D721Med (cell line): ENCODE measurements around the gene SHROOM3.

ENCODE experiments used
- DNase-seq: peaks from one replicate; pipeline ENCODE4 v3.0.0; 2011; ENCODE audit warnings: low spot score; ENCODE audit not compliant: insufficient read length
- FAIRE-seq: peaks from 2 replicates; lab custom pipeline; 2011; peaks lifted over from hg19 to GRCh38; lab: Jason Lieb, UNC
- TF ChIP-seq, protein P1 (sequence below): IDR thresholded peaks from 2 replicates; pipeline ENCODE4 v1.5.1; 2012; ENCODE audit warnings: mild to moderate bottlenecking, control low read depth; ENCODE audit not compliant: insufficient read depth; ENCODE audit errors: missing control alignments

Gene SHROOM3

DNA sequence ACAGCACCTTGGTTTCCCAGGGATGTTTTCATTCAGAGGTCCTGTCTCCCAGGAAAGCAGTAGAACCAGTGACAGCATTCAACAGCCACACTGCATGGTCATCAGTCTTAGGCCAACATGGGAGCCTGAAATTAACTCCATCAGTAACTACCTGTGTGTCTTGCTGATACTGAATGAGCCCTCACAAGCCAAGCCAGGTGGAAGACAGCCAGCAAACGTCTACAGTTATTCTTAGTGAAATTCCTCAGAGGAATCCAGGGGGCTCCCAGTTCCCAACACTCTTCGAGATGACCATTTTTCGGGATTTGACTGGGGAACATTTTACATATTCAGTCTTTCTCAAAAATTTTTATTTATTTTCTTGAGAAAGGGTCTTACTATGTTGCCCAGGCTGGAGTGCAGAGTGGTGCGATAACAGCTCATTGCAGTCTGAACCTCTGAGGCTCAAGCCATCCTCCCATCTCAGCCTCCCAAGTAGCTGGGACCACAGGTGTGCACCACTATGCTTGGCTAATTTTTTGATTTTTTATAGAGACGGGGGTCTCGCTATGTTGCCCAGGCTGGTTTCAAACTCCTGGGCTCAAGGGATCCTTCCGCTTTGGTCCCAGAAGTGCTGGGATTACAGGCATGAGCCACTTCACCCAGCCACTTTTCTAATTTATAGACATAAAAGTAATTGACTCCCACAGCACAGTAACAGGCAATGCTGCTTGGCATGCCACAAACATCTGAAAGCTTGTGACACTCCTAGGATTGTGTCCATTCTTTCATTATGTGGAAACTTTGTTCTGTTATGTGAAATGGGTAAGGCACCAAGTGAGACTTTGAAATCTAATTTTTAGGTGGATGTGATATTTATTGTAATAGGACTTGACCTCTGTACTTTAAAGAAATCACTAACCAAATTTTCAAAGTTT is 346.0 kb downstream of the SHROOM3 start:
- TF ChIP-seq, protein P1, sequence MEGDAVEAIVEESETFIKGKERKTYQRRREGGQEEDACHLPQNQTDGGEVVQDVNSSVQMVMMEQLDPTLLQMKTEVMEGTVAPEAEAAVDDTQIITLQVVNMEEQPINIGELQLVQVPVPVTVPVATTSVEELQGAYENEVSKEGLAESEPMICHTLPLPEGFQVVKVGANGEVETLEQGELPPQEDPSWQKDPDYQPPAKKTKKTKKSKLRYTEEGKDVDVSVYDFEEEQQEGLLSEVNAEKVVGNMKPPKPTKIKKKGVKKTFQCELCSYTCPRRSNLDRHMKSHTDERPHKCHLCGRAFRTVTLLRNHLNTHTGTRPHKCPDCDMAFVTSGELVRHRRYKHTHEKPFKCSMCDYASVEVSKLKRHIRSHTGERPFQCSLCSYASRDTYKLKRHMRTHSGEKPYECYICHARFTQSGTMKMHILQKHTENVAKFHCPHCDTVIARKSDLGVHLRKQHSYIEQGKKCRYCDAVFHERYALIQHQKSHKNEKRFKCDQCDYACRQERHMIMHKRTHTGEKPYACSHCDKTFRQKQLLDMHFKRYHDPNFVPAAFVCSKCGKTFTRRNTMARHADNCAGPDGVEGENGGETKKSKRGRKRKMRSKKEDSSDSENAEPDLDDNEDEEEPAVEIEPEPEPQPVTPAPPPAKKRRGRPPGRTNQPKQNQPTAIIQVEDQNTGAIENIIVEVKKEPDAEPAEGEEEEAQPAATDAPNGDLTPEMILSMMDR, result no peak
- FAIRE-seq (no peak), DNase-seq (no peak)

DNA sequence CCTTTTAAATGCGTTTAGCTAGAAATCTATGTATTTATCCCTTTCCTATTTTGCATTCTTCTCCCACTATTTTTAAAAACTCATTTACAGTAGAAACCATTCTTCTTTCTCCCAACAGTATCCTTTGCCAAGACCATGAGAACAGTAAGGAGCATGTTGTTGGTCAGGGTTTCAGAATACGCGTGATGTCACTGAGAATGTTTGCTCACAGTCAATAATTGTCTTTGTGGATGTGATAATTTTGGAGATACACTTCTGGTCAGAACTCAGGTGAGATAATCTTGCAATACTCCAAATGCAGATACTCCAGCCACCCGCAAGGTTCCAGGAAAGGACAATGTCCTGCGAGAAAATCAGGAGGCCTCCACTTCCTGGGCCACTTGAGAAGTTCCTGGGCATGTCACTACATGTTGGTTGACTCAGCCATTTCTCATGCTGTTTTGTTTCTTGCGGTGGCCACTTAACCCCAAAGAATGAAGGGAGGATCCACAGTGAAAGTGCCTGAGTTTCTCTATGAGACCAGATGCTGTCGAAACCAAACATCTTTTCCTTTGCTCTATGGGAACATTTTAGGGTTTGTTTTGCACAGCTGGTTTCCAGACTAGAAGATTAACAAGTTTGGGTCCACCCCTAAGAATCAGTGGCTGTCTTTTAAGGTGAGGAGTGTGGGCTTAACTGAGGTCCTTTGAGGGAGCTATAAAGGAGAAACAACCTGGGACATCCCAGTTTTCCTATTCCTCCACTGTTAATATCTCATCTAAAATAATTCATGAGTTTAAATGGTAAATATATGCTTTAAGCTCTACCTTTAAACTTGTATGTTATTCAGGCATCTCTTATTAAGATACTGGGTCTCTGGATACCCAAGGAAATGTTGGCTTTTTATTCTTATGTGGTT is 346.9 kb downstream of the SHROOM3 start:
- DNase-seq, result no peak
- no peak for FAIRE-seq
- TF ChIP-seq, protein P1, result no peak

DNA sequence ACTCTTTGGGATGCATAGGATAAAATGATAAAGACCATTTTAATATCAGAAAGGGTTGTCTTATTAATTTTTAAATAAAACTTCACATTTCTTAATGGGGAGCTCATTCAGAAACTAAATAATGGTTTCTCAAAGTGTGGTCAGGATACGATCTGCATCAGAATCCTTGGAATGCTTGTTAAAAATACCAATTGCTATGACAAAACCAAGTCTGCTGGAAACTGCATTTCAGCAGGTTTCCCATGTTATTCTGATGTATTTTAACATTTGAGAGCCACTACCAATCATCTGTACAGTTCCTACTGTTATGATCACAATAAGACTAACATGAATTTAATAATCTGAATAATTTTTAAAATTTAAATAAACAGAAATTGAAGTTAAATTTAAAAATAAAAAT is 347.8 kb downstream of the SHROOM3 start:
- FAIRE-seq (no peak), DNase-seq (no peak)
- TF ChIP-seq, protein P1, result no peak

DNA sequence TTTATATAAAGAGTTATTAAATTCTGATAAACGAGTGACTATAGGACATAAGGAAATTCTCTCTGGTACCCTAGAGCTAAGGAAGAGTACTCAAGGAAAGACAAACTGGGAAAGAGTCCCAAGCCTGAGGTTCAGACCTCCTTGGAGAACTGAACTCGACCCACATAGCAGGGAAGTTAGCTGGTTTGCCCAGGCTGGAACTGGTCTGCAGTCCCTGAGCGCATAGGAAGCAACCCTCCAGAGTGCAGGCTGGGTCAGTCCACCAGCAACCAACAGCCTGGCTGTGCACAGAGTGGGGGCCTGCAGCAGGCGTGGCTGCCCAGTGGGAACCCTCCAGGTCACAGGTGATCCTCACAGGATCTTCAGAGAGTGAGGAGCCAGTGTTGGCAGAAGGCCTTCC is 348.8 kb downstream of the SHROOM3 start:
- no peak for DNase-seq
- no peak for FAIRE-seq
- TF ChIP-seq, protein P1, result no peak

DNA sequence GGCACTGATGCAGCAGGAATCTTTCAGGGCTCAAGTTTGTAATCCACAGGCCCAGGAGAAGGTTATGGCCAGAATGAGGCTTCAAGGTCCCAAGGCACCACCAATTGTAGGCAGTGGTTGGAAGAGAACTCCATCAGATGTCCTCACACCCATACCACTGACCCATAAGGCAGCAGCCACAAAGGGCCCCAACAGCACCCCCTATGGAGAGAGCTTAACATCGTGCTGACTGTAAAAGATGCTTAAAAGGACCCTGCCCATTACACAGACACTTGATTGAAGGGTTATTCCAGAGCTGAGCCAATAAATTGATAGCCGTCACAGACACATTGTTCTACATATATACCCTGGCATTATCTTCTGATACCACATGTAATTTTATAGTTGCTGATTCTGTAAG is 349.2 kb downstream of the SHROOM3 start:
- DNase-seq (no peak), FAIRE-seq (no peak)
- TF ChIP-seq, protein P1, result no peak

DNA sequence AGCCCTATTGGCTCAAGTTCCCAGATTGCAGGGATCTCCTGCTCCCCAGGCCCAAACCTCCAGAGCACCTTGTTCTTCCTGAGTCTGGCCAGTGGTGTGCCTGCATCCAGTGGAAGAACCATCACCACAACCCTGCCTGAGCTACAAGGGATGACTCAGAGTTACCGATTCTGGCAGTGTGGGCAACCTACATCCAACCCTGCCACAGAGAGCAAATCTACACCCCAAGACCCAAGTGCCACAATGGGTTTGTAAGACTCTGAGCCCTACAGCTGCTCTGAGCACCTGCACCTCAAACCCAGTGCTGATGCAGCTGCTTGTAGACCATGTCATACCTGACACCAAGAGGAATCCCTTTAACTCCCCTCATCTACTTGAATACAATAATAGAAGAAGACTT is 352.9 kb downstream of the SHROOM3 start:
- no peak for FAIRE-seq
- TF ChIP-seq, protein P1, result no peak

More for the DNA sequence above, 352.9 kb downstream of the SHROOM3 start:
- no peak for DNase-seq
